Epithelial cell of esophagus (primary cell): ENCODE measurements around the gene TMTC1.

ENCODE experiments used
- DNase-seq: peaks from one replicate; pipeline ENCODE4 v3.0.0; 2010; ENCODE audit warnings: low read depth
- H3K4me3 ChIP-seq: 2 replicates; pipeline ENCODE4 v1.5.1; 2011; ENCODE audit warnings: mild to moderate bottlenecking, low read length, control low read depth
- CTCF ChIP-seq: IDR thresholded peaks from 2 replicates; pipeline ENCODE4 v1.5.1; 2011; ENCODE audit warnings: low read depth, mild to moderate bottlenecking, low read length, control low read depth, inconsistent platforms; ENCODE audit not compliant: insufficient read depth; ENCODE audit errors: missing control alignments

The TMTC1 gene

DNA sequence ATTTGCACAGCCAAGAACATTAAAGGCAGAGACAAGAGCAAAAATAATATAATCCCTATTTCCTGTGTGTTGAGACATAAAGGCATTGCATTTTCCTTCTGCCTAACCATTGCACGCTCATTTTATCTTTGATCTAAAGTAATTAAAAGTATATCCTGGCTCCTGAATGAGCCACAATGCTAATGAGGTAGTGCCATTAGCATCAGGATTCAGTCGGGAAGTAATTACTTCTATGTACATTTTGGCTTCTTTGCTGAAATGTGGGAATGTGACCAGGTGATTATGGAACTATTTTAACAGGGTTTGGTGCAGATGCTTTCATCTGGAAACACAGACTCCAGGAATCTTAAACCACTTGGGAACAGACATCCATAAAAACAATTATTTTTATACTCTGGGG is 77.4 kb downstream of the TMTC1 start:
- TF ChIP-seq CTCF, result no peak

DNA sequence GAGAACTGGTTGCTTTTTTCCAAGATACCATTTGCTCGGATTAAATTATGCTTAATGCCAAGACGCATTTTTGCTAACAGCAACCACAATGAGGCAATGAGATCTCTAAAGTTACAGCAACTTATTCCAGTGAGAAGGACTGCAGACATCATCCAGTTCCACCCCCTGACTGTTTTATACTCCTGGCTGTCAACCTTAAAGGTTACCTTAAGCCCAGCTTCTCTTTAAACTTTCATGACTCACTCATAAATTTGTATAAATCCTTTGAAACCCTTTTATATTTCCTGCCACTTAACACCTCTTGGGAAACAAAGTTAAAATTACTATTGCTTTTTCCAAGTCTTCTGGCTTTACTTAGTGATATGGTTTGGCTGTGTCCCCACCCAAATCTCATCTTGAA is 80.2 kb downstream of the TMTC1 start:
- H3K4me3 ChIP-seq, result no peak overlapping the region
- TF ChIP-seq CTCF, result no peak
- no peak for DNase-seq

More for the DNA sequence above, 77.4 kb downstream of the TMTC1 start:
- no peak for DNase-seq
- no peak overlapping the region for H3K4me3 ChIP-seq

GRCh38 chr12:29702972-29703371 is 80.8 kb downstream of the TMTC1 start:
- TF ChIP-seq CTCF, result no peak
- H3K4me3 ChIP-seq, result no peak overlapping the region
- no peak for DNase-seq

DNA sequence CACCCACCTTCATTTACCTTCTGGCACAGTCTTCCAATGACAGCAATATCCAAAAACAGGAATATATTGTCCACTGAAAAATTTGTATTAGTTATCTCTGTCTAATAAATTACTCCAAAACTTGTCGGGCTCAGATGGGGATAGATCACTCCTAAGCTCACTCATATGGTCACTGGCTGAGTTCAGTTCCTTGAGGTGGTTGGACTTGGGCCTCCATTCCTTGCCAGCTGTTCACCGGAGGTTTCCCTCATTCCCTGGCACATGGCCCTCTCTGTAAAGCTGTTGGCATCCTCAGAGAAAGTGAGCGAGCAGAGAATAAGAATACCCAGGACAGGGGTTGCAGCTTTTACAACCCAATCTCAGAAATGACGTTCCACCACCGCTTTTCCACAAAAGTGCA is 81.5 kb downstream of the TMTC1 start:
- no peak for DNase-seq
- H3K4me3 ChIP-seq, result no peak overlapping the region
- TF ChIP-seq CTCF, result no peak

GRCh38 chr12:29700761-29701481 is 82.8 kb downstream of the TMTC1 start:
- no peak for DNase-seq
- no peak for TF ChIP-seq CTCF
- no peak overlapping the region for H3K4me3 ChIP-seq

DNA sequence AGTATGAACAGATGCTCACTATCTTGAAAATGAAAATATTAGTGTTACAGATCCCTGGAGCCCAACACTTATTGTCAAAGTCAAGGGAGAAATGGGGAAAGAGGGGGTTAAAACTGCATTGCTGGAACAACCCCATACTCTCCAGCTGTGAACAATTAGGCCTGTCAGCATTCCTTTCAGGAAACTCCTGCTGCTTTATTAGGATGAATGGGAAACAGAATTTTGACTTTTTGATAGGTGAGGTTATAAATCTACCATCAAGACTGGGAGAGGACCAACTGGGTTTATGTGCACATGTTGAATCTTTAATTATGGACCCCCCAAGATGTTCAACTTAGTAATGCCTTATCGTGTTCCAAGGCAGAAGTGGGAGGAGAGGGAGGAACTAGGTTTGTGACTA is 85.0 kb downstream of the TMTC1 start:
- DNase-seq, result no peak
- TF ChIP-seq CTCF, result no peak
- no peak overlapping the region for H3K4me3 ChIP-seq

DNA sequence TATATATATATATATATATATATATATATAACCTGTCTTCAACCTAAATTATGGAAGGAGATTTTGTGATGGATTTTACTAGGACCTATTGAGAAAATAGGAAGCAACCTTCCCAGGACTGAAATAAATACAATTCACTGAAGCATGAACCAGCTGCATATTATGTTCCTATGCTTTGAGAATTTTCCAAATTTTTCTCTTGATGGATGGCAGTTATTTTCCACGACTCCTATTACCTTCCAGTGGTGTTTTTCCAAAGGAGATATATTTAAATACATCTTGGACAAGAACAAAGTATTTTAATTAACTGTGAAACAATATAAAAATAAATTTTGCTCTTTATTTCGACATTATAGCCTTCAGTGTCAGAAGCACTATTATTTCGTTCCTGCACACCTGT is 87.9 kb downstream of the TMTC1 start:
- no peak for DNase-seq
- TF ChIP-seq CTCF, result no peak
- no peak overlapping the region for H3K4me3 ChIP-seq
